CD14-positive monocyte (primary cell): ENCODE results near the gene TP53I13. TPM values are rescaled to one million over a fixed set of nuclear protein-coding genes. Genes with fewer than 3 reads are reported as not detected.

Source experiments
- DNase-seq, 3 donors: peaks; one replicate each; pipeline ENCODE4 v3.0.0-alpha.2; 2011 to 2022
- H2AFZ ChIP-seq: 2 replicates; pipeline ENCODE4 v1.6.0; 2012; ENCODE audit warnings: mild to moderate bottlenecking, low read depth, low read length, inconsistent platforms; ENCODE audit not compliant: insufficient read depth, poor library complexity, severe bottlenecking
- H3K27ac ChIP-seq, 2 donors: 1 replicate in 1 of 2; 2 replicates in 1 of 2; pipeline ENCODE4 v1.5.1; 2012 to 2013; ENCODE audit warnings: low read length in 2 of 2, control low read depth in 1 of 2, inconsistent platforms in 1 of 2, low read depth in 1 of 2, mild to moderate bottlenecking in 1 of 2
- H3K27me3 ChIP-seq, 2 donors: one replicate each; pipeline versions ENCODE4 v1.6.0 to v1.6.1; 2011 to 2013; ENCODE audit warnings: low read length in 2 of 2; ENCODE audit not compliant: control insufficient read depth in 2 of 2, insufficient read depth in 2 of 2
- H3K36me3 ChIP-seq, 2 donors: replicated peaks in 1 of 2; 1 replicate in 1 of 2; 2 replicates in 1 of 2; pipeline versions ENCODE4 v1.5.1 to v1.6.1; 2012 to 2013; ENCODE audit warnings: low read length in 2 of 2, control low read depth in 1 of 2, inconsistent platforms in 1 of 2, mild to moderate bottlenecking in 1 of 2; ENCODE audit not compliant: insufficient read depth in 2 of 2, control insufficient read depth in 1 of 2
- H3K4me1 ChIP-seq, 2 donors: 1 replicate in 1 of 2; 2 replicates in 1 of 2; pipeline versions ENCODE4 v1.5.1 to v1.6.1; 2012 to 2013; ENCODE audit warnings: low read length in 2 of 2, control low read depth in 1 of 2, inconsistent platforms in 1 of 2, mild to moderate bottlenecking in 1 of 2, moderate library complexity in 1 of 2; ENCODE audit not compliant: insufficient read depth in 2 of 2, control insufficient read depth in 1 of 2
- H3K4me2 ChIP-seq: replicated peaks from 2 replicates; pipeline ENCODE3; 2012; ENCODE audit warnings: low read length, moderate library complexity, mild to moderate bottlenecking; ENCODE audit not compliant: poor library complexity, severe bottlenecking; ENCODE audit errors: extremely low read depth
- H3K4me3 ChIP-seq, 3 experiments: fragments of 200-600 bp in 1 of 3; sonication (generic) in 1 of 3; replicated peaks in 1 of 3; 1 replicate in 2 of 3; 2 replicates in 1 of 3; pipeline ENCODE4 v1.5.1; 2011 to 2013; ENCODE audit warnings: low read length in 3 of 3, mild to moderate bottlenecking in 3 of 3, control low read depth in 2 of 3, low read depth in 2 of 3, inconsistent platforms in 1 of 3, moderate library complexity in 1 of 3
- H3K79me2 ChIP-seq: 2 replicates; pipeline ENCODE4 v1.6.0; 2012; ENCODE audit warnings: mild to moderate bottlenecking, control low read depth, inconsistent platforms, low read length, moderate library complexity; ENCODE audit not compliant: insufficient read depth
- H3K9ac ChIP-seq: 2 replicates; pipeline ENCODE4 v1.6.0; 2017; ENCODE audit warnings: low read length, mild to moderate bottlenecking; ENCODE audit not compliant: insufficient read depth, poor library complexity, severe bottlenecking
- H3K9me3 ChIP-seq, 2 donors: replicated peaks in 1 of 2; 1 replicate in 1 of 2; 2 replicates in 1 of 2; pipeline versions ENCODE4 v1.5.1 to v1.6.1; 2012 to 2013; ENCODE audit warnings: low read length in 2 of 2, control low read depth in 1 of 2; ENCODE audit not compliant: control insufficient read depth in 1 of 2, insufficient read depth in 1 of 2
- H4K20me1 ChIP-seq: 2 replicates; pipeline ENCODE4 v1.6.0; 2012; ENCODE audit warnings: mild to moderate bottlenecking, low read length, control low read depth, moderate library complexity; ENCODE audit not compliant: insufficient read depth
- H3K27ac Mint-ChIP-seq, 7 donors: one replicate each; pipeline ENCODE4 v1.8.0; 2020; ENCODE audit warnings: mild to moderate bottlenecking in 7 of 7, mixed read lengths in 7 of 7, moderate library complexity in 6 of 7, inconsistent platforms in 2 of 7
- H3K27me3 Mint-ChIP-seq, 3 donors: one replicate each; pipeline ENCODE4 v1.8.0; 2021 to 2022; ENCODE audit warnings: low read depth in 3 of 3, mild to moderate bottlenecking in 3 of 3, mixed read lengths in 3 of 3, moderate library complexity in 3 of 3, inconsistent platforms in 1 of 3
- H3K36me3 Mint-ChIP-seq, 2 donors: one replicate each; pipeline ENCODE4 v1.8.0; 2020; ENCODE audit warnings: mixed read lengths in 2 of 2, inconsistent platforms in 1 of 2, mild to moderate bottlenecking in 1 of 2
- H3K4me1 Mint-ChIP-seq: one replicate; pipeline ENCODE4 v1.8.0; 2020; ENCODE audit warnings: mild to moderate bottlenecking, mixed read lengths
- H3K4me3 Mint-ChIP-seq, 2 donors: one replicate each; pipeline ENCODE4 v1.8.0; 2020; ENCODE audit warnings: mild to moderate bottlenecking in 2 of 2, mixed read lengths in 2 of 2, moderate library complexity in 1 of 2
- H3K9me3 Mint-ChIP-seq, 7 donors: one replicate each; pipeline ENCODE4 v1.8.0; 2020 to 2022; ENCODE audit warnings: mixed read lengths in 7 of 7, mild to moderate bottlenecking in 6 of 7, moderate library complexity in 6 of 7, inconsistent platforms in 2 of 7
- CTCF ChIP-seq: fragments of 200-600 bp; IDR thresholded peaks from one replicate; pipeline ENCODE4 v1.8.0; 2022; ENCODE audit warnings: antibody characterized with exemption, mild to moderate bottlenecking
- WGBS: methylation state at CpG from one replicate; pipeline ENCODE4 v1.1.5; 2013; ENCODE audit warnings: missing lambda C conversion rate; ENCODE audit not compliant: insufficient coverage; 5-methylcytosine and 5-hydroxymethylcytosine counted together
- intact Hi-C, 2 donors: fragments of 100-400 bp; cut with micrococcal nuclease; formaldehyde crosslinking; loops; one replicate each; pipeline versions ENCODE4 v1.15.0 to v1.15.1; 2023
- polyA plus RNA-seq, 3 donors: library from polyadenylated mRNA; depleted of rRNA in 1 of 3; unstranded in 2 of 3; stranded (reverse) in 1 of 3; fragments of 300-500 nt in 2 of 3; fragments of >200 nt in 1 of 3; fragmentation: Illumina TruSeq in 2 of 3; gene quantifications; 1 replicate in 2 of 3; 2 replicates in 1 of 3; pipeline ENCODE4 v1.2.3, GENCODE V29; 2012 to 2021

TP53I13 gene
- polyA plus RNA-seq, 3 donors, result 9.4 to 58.6 (median 14.4) TPM

DNA sequence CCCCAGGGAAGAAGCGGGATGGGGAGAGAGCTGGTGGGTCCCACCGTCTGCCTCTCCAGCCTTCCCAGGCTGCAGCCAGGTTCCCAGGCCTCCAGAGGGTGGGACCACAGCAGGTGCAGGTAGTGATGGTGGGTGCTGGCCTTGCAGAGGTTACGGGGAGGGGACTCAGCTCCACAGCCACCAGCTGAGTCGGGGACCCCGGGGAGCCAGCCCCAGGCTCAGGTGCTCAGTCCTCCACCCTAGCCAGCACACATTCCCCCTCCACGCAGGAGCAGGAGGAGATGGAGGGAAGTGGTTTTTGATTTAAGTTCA lies 5.0 kb downstream of the TP53I13 start:
- Histone ChIP-seq H2AFZ (no peak overlapping the region), H3K36me3 (peaks cover 50 to 55% of the 10 kb centered on the region in 2 donors), H4K20me1 (peaks cover 29% of the 10 kb centered on the region), H3K4me1 (peaks cover 7 to 21% of the 10 kb centered on the region in 2 donors), H3K4me2 (no peak overlapping the region), H3K9ac (no peak overlapping the region), H3K79me2 (peaks cover 13% of the 10 kb centered on the region), H3K27ac (no peak overlapping the region), H3K4me3 (no peak overlapping the region), H3K27me3 (no peaks in the 10 kb centered on the region), H3K9me3 (no peaks in the 10 kb centered on the region)
- Mint-ChIP-seq H3K4me3 (no peak overlapping the region), H3K27ac (peak overlapping the region in 2 of 7 donors; percentile 2 to 56), H3K27me3 (peaks cover 0 to 2% (median 2%) of the 10 kb centered on the region in 3 donors), H3K36me3 (peaks cover 43 to 65% of the 10 kb centered on the region in 2 donors), H3K9me3 (no peaks in the 10 kb centered on the region), H3K4me1 (peaks cover 16% of the 10 kb centered on the region)
- DNase-seq, result peak in 1 of 3 donors; percentile 3
- WGBS, result 100% methylated on average over 1 of the region's 6 CpGs
- intact Hi-C loops, result no loop called here
- TF ChIP-seq CTCF, result no peak

GRCh38 chr17:29573871-29574731 lies 5.6 kb downstream of the TP53I13 start:
- H3K4me3 ChIP-seq, result no peak overlapping the region
- Mint-ChIP-seq H3K27ac (peak overlapping the region in 3 of 7 donors; percentile 38 to 48 (median 40)), H3K36me3 (peaks cover 49 to 71% of the 10 kb centered on the region in 2 donors), H3K4me1 (peaks cover 13% of the 10 kb centered on the region), H3K27me3 (peaks cover 0 to 2% (median 2%) of the 10 kb centered on the region in 3 donors), H3K4me3 (no peak overlapping the region), H3K9me3 (no peaks in the 10 kb centered on the region)
- no peak for TF ChIP-seq CTCF
- peaks cover 30% of the 10 kb centered on the region for H4K20me1 ChIP-seq
- no peak overlapping the region for H2AFZ ChIP-seq
- peaks cover 13% of the 10 kb centered on the region for H3K79me2 ChIP-seq
- H3K27me3 ChIP-seq, result no peaks in the 10 kb centered on the region
- peaks cover 56 to 61% of the 10 kb centered on the region in 2 donors for H3K36me3 ChIP-seq
- no peak overlapping the region for H3K9ac ChIP-seq
- intact Hi-C loops, result no loop called here
- no peak overlapping the region for H3K27ac ChIP-seq
- 91% methylated on average over 4 of the region's 14 CpGs for WGBS
- H3K4me1 ChIP-seq, result peaks cover 4 to 17% of the 10 kb centered on the region in 2 donors
- H3K9me3 ChIP-seq, result no peaks in the 10 kb centered on the region
- peak in 1 of 3 donors; percentile 3 for DNase-seq
- no peak overlapping the region for H3K4me2 ChIP-seq
